OCI-LY3 (cell line): Measurements from ENCODE around the gene ZNF808.
"Not testable (repeated sequence)": the region's sequence is repeated elsewhere in the genome, so short reads cannot be mapped to it uniquely, and the experiment has no call there.

Experiments used
- CTCF ChIP-seq: fragments of 200-600, 300-600 bp; sonication (generic); IDR thresholded peaks from 2 replicates; pipeline ENCODE4 v1.5.1; 2014; ENCODE audit warnings: antibody characterized with exemption, low read length, low read depth
- EZH2phosphoT487 ChIP-seq: fragments of 200-600 bp; shearing (Covaris generic); IDR thresholded peaks from 2 replicates; pipeline ENCODE4 v1.6.1; 2018; ENCODE audit warnings: antibody characterized with exemption, mixed run types, low read depth

- TF ChIP-seq CTCF, EZH2phosphoT487: not testable (repeated sequence)
Observed at GRCh38 chr19:52542541-52542940, 15.1 kb downstream of the ZNF808 start.
